ENCODE data around the gene PLEKHS1.

PLEKHS1 gene

DNA sequence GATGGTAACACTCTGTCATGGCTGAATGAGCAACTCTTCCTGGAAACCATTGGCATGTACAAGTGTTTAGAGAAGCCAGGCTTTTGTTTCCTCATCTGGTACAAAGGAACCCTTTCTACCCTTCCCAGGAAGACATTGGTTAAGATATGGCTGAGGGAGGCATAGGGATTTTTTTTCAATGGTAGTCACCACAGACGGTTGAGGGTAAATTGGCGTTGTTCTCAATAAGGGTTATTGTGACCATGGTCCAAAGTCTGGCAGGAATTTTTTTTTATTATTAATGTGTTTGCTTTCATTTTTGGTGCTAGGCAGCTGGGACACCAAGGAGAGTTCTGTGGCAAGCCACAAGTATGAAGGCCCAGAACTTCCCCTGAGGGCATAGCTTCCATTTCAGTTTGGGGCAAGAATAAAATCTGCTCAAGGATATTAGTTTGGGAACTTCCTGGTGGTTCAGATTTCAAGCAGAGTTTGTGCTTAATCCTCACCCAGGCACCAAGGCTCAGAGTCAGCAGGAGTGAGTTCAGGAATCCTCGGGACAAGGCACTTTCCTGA, at the start of gene PLEKHS1:
TSS of gene PLEKHS1 (plus strand) at position 502 of the 552 bp plus-strand sequence. CDS start 3,596 bp downstream, outside the sequence.
- FAIRE-seq, result no peak

DNA sequence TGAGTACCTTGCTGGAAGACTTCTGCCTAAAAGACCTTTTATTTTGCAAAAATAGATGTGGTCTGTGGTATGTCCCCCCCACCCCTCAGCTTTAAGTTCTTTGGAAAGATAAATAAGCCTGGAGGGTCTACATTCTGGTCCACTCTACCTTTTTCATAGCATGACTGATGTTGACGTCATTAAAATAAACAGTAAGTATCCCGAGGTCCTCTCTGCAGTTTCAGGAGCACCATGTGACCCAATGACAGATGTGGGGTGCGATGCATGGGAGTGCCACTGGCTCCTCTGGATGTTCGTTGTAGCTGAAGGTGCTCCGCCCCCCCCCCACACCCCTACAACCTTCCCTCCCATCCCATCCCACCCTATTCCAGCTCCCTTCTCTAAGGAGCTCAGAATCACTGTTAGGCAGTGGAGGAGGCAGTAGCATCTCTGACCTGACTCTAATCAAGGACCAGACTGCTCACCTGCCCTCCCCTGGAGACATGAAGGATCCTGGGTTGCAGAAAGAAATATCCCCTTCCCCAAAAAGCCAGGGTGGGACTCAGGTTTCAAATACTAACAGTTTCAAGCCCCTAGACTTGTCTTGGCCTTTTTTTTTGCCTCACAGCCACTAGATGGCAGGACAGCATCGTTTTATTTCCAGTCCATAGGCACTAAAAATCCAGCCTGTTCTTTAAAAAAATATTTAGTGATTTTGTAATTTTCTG, 46.7 kb upstream of the PLEKHS1 start:
- peak; percentile 69 for FAIRE-seq

DNA sequence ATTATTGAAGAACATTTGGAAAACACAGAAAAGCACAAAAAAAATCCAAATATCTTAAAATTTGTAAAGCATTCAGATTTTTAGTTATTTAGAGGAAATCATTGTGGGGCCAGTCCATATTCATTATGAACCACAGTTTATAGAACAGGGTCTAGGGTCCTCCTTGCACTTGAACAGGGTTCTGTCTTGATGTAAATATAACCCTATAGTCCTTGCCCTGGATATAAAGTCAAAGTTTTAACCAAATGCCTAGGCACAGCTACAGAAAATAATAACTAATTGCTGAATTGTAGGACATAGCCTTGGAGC, 46.2 kb upstream of the PLEKHS1 start:
- FAIRE-seq, result no peak

DNA sequence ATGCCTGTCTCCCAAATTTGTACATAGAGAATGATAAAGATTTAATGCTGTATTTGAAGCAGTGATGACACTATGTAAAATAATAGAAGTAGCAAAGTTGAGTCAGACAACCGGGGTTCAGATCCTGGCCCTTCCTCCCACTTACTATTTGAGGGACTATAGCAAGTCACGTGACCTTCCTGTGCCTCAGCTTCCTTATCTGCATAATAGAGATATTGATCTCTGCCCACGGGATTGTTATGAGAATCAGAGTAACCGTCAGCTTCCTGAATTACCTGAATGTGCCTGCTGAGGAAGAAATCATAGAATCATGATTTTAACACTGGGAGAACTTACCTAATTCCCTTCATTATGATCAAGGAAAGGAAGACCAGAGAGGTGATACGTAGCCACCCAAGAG, 44.9 kb upstream of the PLEKHS1 start:
- FAIRE-seq, result no peak

DNA sequence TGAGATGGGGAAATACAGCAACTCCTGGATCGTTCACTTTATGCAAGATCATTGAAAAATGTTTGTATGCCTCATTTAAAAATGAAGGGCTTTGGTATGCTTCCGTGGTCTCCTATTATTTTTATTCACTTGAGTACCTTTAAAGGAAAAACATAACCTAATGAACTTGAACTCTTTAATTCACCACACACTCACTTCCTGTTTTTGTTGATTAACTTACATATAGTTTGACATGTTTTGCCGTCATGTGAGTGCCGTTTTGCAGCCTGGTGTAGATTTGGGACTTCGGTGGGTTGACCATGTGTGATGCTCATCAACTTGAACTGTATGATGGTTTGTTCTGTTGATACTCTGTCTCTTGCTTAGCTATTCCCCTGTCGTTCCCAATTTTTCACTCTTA, 42.8 kb upstream of the PLEKHS1 start:
- no peak for FAIRE-seq

DNA sequence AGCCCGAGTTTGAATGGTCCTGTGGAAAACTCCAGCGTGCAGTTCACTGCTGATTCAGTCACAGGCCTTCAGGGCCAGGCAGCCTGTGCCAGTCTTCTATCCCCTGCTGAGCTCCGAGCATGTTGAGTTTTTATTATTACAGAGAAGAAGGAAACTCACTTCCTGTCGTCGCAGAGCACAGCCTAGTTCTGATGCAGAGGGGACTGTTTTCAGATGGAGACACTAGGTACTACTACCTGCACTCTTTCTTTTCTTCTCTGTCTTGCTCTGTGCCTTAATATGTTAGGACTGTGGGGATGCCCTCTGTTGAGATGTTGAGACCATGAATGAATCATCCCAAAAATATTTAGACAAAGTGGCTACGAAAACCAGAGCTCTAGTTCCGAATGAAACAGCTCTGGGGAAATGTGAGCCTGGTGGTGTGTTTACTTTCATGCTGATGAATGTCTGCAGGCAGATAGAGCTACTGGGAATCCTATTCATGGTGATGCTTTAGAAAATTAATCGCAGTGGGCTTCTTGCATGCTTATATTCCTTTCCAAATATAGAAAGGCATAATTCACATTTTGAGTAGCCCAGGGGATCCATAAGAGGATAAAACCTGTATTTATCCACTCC, 42.2 kb upstream of the PLEKHS1 start:
- no peak for FAIRE-seq

DNA sequence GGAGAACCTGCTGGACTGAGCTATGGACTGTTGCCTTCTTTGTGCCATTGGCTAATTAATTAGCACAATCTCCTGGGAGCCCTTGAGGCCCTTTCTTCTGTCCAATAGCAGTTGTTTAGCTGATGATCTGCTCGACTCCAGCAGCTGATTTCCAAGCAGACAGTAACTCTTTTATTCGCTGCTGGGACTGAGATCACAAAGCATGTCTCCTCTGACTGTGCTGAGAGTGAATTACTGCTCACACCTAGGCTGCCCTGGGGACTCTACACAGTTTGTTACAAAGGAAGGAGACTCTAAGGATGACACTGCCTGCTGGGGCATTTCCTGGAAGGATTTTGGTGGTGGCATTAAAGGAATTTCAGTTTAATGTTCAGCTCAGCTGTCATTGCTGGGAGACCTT, 40.3 kb upstream of the PLEKHS1 start:
- FAIRE-seq, result no peak

DNA sequence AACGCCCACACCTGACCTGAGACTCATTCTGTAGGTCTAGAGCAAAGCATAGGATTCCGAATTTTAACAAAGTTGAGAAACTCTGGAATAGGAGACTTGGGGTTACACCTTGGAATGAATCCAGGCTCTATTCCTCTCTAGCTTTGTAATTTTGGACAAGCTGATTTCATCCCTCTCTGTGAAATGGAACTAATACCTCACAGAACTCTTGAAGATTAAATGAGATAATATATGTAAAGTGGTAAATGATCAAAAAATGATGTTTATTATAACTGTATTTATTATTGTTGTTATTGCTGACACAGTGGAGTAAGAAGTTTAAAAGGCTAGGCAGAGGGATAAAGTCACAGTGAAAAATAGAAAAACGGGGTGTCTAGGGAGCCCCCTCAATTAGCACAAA, 39.5 kb upstream of the PLEKHS1 start:
- no peak for FAIRE-seq

DNA sequence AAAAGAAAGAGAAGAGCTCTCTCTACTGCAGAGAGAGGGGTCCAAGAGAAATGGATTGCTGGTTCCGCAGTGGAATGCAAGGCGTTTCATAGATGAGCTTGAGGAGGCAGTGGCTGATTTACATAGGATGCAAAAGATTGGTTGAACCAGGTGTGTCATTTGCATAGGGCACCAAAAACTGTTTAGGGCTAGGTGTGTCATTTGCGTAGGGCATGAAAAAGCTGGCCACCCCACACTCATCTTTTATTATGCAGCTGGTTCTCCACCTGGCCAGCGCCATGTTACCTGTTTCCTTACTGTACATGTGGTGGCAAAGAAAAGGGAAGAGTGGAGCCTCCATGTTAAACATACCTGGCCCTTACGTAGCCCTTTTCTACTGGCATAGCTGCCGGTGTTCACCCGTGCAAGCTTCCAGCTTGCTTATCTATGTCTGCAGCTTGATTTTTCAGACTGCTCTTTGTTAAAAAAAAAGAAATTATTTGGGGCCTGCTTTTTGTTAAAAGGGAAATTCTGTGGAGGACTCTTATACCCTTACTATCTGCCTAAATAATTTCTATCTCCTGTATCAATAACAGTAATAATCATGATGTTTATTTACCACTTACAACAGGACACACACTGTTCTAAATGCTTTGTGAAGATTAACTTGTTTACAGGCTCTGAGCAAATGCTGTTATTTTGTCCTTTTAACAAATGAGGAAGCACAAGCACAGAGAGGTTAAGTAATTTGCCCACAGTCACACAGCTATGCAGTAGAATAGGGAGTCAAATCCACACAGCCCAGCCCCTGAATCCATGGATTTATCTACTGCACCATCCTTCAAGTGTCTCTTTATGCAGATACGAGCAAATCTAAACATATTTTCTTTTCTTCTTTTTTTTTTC, 38.5 kb upstream of the PLEKHS1 start:
- no peak for FAIRE-seq

DNA sequence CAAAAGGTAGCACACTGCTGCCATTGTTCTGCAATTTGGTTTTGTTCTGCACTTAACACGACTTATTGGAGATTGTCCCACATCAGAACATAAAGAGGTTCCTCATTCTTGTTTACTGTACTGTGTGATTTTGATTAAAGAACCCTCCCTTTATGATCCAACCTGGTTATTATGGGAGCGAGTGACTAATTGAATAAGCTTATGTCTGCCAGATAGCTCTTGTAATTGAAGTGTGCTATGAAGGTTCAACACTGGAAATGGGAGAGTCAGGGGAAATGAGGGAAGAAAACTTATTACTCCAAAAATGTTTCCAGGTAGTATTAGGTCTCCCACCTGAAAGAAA, 37.9 kb upstream of the PLEKHS1 start:
- no peak for FAIRE-seq

DNA sequence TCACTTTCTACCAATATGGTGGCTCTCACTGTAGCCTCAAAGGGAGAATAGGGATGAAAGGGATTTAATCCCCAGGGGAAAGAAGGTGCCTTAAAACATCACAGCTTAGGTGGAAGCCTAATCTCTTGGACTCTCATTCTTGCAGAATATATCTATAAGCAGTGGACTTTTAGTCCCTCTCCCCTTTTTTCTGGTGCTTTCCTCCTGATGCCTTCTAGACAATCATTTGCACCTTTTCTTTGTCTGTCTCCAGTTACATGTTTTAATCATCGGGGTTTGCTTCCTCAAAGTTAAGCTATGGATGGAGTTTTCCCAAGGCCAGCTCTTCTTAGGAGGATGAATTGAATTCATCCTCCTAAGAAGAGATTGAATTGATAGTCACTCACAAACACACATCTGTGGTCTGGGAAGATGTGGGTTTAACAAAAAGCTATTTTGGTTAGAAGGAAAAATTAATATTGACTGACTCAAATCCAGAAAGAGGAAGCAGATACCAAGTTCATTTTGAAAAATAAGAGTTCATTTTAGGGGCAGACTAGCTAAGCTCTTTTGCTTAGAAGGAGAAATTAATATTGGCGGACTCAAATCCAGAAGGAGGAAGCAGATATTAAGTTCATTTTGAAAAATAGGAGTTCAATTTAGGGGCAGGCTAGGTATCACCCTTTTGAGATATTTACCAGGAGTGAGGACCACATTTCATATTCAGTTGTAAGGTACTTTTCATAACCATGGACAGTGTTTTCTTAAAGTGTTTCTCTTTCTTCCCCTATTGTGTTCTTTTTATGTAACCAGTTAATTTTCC, 35.2 kb upstream of the PLEKHS1 start:
- no peak for FAIRE-seq

DNA sequence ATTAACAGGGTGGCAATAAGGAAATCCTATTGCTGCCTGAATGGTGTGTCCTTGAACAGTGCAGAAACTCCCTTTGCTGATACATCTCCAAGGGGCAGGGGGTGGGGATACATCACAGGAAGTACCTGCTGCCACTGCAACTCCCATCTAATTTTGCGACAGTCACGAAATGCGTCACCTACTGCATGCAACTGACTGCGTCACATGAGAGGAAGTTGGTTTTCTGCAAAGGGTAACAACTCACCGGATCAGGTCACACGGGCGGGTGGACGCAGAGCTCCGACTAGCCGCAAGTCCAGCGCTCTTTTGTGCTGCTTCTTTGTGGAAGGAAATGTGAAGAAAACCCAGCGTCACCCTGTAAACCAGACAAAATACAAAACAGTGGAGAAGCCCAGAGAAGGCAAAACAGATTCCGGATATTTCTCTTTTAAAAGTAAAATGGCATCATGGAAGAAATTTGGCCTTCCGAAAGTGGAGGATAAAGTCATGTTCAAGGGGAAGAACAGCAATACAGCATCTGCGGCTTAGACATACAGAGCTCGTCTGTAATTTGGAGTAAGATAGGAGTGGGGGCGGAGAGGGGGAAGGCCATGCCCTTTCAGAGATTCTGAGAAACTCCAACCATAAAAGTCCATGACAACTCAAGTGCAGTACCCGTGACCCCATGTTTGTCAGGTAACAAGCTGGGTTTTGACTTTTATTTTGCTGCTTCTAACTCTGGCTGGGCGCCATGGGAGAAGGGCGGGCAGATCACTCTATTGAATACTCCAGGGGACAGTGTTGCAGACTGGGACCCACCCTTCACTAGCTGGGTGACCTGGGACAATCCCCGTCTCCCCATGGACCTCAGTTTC, 32.3 kb upstream of the PLEKHS1 start:
- FAIRE-seq, result no peak

DNA sequence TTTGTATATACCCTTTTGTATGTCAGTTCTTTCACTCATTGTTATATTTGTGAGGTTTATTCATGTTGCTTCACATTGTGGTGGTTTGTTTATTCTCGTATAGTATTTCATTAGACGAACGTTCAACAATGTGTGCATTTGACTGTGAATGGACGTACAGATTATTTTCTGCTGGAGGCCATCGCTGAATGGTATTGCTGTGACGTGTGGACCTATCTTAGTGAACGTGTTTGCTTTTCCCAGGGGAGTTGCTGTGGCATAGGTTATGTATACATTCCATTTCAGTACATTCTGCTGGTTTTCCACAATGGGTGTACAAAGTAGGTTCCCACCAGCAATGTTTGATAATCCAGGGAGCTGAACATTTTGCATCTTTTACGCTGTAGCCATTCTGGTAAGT, 31.1 kb upstream of the PLEKHS1 start:
- FAIRE-seq, result no peak

DNA sequence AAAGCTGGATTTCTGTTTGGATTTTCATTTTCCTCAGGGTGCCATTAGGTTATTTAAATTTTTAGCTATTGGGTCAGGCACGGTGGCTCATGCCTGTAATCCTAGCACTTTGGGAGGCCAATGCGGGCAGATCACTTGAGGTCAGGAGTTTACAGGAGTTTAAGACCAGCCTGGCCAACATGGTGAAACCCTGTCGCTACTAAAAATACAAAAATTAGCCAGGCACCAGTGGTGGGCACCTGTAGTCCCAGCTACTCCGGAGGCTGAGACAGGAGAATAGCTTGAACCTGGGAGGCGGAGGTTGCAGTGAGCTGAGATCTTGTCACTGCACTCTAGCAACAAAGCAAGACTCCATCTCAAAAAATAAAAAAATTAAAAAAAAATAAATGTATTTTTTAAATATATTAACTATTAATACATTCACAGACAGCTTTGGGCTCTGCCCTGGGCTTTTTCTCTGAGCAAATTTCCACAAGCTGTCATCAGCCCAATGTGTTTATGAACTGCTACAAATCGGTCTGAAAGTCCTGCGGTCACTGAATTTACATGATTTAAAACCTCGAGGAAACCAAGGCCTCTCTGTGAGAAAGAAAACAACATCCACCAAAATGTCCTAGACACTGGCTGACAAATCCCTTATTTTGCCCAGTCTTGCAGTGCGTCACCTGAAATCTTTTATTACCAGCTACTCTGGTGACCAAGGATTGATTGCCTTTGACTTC, 19.2 kb upstream of the PLEKHS1 start:
- FAIRE-seq, result no peak

DNA sequence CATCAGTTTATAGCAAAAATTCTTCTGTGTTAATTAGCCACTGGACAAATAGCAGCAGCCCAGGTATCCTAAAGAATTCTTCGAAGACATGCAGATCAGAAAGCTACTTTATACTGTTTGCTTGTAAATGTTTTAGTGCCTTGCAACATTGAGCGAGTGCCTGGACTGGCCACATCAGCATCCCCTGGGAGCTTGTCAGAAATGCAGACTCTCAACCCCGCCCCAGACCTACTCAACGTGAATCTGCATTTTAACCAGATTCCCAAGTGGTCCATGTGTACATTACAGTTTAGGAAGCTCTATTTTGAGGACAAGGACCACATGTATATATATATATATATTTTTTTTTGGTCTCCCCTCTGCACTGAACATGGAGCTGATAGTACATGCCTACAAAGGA, 18.5 kb upstream of the PLEKHS1 start:
- no peak for FAIRE-seq

DNA sequence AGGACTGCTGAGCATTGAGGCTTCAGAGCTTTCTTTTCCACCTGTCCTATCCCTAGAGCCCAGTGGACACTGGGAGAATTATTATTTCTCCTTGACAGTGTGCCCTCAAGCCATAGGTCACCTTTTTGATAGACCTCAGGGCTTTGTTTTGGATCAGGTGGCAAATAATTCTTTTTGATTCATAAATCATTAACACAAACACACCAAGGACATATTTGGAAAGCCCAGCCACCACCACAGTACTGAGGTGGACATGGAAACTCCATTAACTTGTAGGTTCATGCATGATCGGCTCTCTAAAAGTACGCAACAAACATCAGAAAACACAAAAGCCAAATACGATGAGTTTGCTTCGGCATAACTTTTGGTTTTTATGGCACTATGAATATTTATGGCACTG, 17.8 kb upstream of the PLEKHS1 start:
- no peak for FAIRE-seq

DNA sequence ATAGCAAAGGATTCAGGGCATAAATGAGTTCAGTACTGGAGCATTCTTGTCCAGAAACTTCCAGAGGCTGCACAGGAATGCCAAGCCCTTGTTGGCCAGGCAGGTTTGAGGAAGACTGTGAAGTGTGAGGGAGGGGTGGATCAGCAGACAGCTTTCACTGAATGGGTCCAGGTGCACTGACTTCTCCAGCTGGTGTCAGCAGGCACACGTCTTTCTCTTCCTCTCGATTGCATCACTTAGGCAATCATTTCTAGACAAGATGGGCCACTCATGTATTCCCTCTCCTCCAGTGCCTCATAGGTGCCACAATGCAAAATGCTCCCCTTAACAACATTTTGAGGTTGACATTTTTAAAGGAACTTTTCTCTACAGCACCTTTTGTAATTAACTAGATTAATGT, 15.6 kb upstream of the PLEKHS1 start:
- FAIRE-seq, result no peak

DNA sequence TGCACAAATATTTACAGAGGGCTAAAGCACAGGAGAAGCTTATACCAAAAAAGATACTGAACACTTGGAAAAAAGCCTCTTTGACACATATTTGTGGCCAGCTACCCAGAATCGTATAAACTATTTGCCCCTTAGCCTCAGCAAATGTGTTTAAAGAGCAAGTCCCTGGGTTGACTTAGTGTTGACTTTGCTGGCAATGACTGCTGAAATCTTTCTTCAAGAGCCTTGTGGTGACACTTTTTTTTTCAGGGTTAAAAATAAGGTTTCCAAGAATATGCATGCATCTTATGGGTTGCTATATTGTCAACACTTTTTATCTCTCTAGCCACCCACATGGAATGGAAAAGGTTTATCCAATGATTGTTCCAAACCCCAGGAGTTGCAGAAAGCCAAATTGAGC, 14.9 kb upstream of the PLEKHS1 start:
- FAIRE-seq, result no peak

DNA sequence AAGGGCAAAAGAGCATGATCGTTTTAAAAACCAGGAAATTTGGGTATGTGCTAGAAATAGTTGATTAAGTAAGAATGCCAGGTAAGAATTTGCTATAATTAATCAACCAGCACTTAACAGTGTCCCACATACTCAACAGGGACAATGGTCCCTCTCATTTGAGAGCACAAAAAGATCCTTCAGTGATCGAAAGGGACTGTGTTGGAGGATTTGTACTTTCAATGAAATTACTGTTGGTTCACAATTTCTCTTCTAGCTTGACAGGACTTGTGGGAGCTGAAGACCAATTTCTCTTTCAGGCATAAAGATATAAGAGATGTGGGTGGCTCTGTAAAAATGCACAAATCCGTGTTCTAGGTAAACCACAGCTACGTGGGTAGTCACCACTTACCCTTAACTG, 12.5 kb upstream of the PLEKHS1 start:
- no peak for FAIRE-seq

DNA sequence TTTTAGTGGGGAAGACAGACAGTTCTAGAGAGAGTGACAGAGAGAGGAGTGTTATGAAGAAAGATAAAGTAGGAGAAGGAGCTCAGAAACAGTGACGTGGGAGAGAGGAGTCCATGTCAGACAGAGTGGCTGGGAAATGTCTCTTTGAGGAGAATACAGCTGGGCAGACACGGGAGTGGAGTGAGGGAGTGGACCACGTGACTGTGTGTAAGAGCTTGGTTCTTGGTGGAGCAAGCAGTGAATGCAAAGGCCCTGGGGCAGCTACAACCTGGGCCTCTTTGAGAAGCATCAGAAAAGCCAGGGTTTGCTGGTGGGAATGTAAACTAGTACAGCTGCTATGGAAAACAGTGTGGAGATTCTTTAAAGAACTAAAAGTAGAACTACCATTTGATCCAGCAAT, 11.9 kb upstream of the PLEKHS1 start:
- FAIRE-seq, result no peak

DNA sequence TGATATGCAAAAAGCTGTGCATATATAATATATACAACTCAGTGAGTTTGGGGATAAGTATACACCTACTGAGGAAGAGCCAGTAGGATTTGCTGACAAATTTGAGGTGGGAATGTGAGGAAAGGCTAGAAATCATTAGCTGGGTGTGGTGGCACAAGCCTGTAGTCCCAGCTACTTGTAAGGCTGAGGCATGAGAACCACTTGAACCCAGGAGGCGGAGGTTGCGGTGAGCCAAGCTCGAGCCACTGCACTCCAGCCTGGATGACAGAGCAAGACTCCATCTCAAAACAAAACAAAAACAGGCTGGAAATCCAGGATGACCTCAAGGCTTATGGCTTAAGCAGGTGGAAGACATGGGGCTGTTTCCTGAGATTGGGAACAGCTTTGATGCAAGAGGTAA, 10.6 kb upstream of the PLEKHS1 start:
- FAIRE-seq, result no peak

Data from TTC549 (cell line).